Measurements from ENCODE around the gene ARL14EPL. TPM values are rescaled to one million over a fixed set of nuclear protein-coding genes. Genes with fewer than 3 reads are reported as not detected.

ARL14EPL gene
- total RNA-seq, 1 donor from 2014 or later, result not detected

DNA sequence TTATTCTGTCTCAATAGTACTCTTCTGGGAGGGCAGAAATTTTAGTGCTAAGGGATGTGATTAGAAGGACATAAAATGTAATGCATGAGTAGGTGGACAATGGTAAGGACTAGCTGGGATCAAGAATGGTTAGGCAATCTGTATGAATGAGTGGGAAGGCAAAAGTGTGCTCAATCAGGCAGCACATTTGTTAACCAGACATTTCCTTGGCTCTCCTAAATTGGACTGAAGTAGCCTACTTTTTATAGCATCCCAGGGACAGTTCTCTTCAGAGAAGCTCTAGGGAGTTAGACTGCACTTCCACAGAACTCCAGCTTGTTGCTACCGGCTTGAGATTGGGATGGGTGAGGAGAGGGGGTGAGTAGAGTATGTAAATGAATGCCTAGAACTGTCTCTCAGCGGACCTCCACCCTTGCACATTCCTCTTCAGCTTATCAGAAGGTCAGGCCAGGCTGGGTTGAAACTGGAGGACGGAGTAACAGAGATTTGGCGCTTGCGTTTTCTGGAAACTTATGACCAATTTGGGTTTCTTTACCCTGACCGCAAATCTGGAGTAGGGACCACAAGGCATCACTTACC lies 19.0 kb upstream of the ARL14EPL start:
- DNase-seq (ENCODE audit: low read depth, low spot score), result no peak
- Mint-ChIP-seq H3K9me3 (no peaks in the 10 kb centered on the region), H3K36me3 (ENCODE audit: low read depth) (no peaks in the 10 kb centered on the region), H3K4me1 (no peaks in the 10 kb centered on the region), H3K4me3 (no peak overlapping the region), H3K27me3 (ENCODE audit: low read depth) (no peaks in the 10 kb centered on the region), H3K27ac (ENCODE audit: unreplicated experiment) (no peak overlapping the region)
- TF ChIP-seq, protein P1, sequence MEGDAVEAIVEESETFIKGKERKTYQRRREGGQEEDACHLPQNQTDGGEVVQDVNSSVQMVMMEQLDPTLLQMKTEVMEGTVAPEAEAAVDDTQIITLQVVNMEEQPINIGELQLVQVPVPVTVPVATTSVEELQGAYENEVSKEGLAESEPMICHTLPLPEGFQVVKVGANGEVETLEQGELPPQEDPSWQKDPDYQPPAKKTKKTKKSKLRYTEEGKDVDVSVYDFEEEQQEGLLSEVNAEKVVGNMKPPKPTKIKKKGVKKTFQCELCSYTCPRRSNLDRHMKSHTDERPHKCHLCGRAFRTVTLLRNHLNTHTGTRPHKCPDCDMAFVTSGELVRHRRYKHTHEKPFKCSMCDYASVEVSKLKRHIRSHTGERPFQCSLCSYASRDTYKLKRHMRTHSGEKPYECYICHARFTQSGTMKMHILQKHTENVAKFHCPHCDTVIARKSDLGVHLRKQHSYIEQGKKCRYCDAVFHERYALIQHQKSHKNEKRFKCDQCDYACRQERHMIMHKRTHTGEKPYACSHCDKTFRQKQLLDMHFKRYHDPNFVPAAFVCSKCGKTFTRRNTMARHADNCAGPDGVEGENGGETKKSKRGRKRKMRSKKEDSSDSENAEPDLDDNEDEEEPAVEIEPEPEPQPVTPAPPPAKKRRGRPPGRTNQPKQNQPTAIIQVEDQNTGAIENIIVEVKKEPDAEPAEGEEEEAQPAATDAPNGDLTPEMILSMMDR (conservative IDR thresholded peaks at IDR 0.05), result no peak

DNA sequence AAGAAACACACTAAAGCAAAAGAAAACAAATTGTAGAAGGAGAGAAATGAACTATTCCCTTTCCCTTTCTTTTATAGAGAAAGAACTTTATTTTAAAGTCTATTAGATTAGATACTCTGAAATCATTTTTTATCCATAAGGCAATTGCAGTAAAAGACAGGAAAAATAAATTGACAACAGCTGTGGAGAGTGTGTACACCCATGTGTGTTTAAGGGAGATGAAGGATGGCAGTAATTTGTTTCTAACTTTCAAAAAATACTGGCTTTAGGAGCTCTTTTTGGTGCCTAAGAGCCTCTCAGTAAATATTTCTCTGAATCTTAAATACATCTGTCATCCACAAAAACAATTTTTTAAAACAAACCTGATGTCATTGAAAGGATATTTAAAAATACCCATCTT lies 18.3 kb upstream of the ARL14EPL start:
- TF ChIP-seq, protein P1 (conservative IDR thresholded peaks at IDR 0.05), result no peak
- no peaks in the 10 kb centered on the region for H3K27me3 Mint-ChIP-seq (ENCODE audit: low read depth)
- no peaks in the 10 kb centered on the region for H3K36me3 Mint-ChIP-seq (ENCODE audit: low read depth)
- no peaks in the 10 kb centered on the region for H3K4me1 Mint-ChIP-seq
- no peaks in the 10 kb centered on the region for H3K9me3 Mint-ChIP-seq
- no peak overlapping the region for H3K27ac Mint-ChIP-seq (ENCODE audit: unreplicated experiment)
- no peak overlapping the region for H3K4me3 Mint-ChIP-seq
- DNase-seq (ENCODE audit: low read depth, low spot score), result no peak

DNA sequence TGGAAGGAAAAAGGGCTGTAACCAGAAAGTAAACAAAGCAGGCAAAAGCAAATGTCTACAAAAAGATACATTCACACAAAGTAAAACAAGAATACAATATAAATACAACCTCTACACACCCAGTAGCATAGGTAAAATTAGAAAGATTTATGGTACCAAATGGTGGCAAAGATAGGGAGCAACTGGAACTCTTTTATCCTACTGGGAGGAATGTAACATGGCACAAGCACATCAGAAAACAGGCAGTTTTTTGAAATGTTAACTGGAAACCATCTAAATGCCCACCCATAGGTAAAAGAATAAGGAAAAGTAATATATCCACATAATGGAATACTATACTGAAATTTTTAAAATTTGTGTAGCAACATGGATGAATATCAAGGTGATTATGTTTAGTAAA lies 8.7 kb upstream of the ARL14EPL start:
- Mint-ChIP-seq H3K9me3 (peaks cover 2% of the 10 kb centered on the region), H3K27ac (ENCODE audit: unreplicated experiment) (no peak overlapping the region), H3K27me3 (ENCODE audit: low read depth) (no peaks in the 10 kb centered on the region), H3K4me3 (no peak overlapping the region), H3K36me3 (ENCODE audit: low read depth) (no peaks in the 10 kb centered on the region), H3K4me1 (no peaks in the 10 kb centered on the region)
- DNase-seq (ENCODE audit: low read depth, low spot score), result no peak
- TF ChIP-seq, protein P1 (conservative IDR thresholded peaks at IDR 0.05), result peak; percentile 43

DNA sequence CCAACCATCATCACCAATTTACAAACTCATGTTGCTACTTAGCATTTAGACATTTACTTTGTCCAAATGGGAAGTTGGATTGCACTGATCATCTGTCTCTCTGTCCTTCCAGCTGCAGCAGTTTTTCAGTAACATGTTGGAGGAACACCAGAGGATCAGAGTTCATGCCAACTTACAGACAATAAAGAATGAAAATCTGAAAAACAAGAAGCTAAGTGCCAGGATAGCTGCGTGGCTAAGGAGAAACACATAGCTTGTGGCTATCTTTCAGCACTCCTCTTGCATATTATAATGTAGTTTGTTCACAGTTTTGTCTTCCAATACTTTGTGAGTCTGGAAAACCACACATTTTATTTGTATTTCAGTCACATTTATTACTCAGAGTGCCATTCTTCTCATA lies 6.4 kb upstream of the ARL14EPL start:
- no peak overlapping the region for H3K27ac Mint-ChIP-seq (ENCODE audit: unreplicated experiment)
- TF ChIP-seq, protein P1 (conservative IDR thresholded peaks at IDR 0.05), result no peak
- DNase-seq (ENCODE audit: low read depth, low spot score), result no peak
- H3K9me3 Mint-ChIP-seq, result peaks cover 2% of the 10 kb centered on the region
- H3K27me3 Mint-ChIP-seq (ENCODE audit: low read depth), result no peaks in the 10 kb centered on the region
- no peaks in the 10 kb centered on the region for H3K4me1 Mint-ChIP-seq
- no peaks in the 10 kb centered on the region for H3K36me3 Mint-ChIP-seq (ENCODE audit: low read depth)
- H3K4me3 Mint-ChIP-seq, result no peak overlapping the region

DNA sequence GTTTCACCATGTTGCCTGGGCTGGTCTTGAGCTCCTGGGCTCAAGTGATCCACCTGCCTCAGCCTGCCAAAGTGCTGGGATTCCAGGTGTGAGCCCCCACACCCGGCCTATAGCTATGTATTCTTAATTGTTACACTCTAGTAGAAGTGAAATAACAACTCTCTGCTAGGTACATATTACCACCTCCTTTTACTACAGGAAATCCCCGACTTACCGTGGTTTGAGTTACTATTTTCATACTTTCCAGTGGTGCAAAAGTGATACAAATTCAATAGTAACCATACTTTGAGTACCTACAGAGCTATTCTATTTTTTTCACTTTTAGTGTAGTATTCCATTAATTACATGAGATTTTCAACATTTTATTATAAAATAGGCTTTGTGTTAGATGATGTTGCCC lies 719 bp downstream of the ARL14EPL start:
- TF ChIP-seq, protein P1 (conservative IDR thresholded peaks at IDR 0.05), result no peak
- H3K4me3 Mint-ChIP-seq, result no peak overlapping the region
- no peaks in the 10 kb centered on the region for H3K4me1 Mint-ChIP-seq

More for the DNA sequence above, 719 bp downstream of the ARL14EPL start:
- H3K27ac Mint-ChIP-seq (ENCODE audit: unreplicated experiment), result no peak overlapping the region
- DNase-seq (ENCODE audit: low read depth, low spot score), result no peak
- H3K36me3 Mint-ChIP-seq (ENCODE audit: low read depth), result no peaks in the 10 kb centered on the region
- H3K9me3 Mint-ChIP-seq, result peaks cover 2% of the 10 kb centered on the region
- H3K27me3 Mint-ChIP-seq (ENCODE audit: low read depth), result no peaks in the 10 kb centered on the region
